Measurements from ENCODE around the gene C10orf90.
"Not testable (repeated sequence)": the region's sequence is repeated elsewhere in the genome, so short reads cannot be mapped to it uniquely, and the experiment has no call there.

C10orf90 gene

DNA sequence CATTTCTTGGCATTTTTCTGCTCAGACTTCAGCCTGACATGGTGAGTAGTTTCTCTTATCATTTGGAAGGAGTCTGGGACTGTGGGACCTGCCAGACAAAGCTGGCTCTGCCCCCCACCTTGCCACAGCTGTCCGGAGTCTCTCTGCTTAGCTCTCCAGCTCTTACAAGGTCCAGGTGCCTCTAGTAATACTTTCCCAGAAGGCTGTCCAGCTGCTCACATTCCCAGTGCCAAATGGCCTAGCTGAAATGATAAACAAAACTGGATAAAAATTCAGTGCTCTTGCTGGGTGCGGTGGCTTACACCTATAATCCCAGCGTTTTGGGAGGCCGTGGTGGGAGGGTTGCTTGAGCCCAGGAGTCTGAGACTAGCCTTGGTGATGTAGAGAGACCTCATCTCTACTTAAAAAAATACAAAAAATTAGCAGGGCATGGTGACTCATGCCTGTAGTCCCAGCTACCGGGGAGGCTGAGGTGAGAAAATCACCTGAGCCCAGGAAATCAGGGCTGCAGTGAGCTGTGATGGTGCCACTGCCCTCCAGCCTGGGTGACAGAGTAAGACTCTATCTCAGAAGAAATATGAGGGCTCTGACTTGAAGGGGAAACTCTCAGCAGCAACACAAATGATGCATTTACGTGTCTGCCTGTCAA, 86.8 kb downstream of the C10orf90 start:
- no peak for DNase-seq (ENCODE audit: low spot score)

DNA sequence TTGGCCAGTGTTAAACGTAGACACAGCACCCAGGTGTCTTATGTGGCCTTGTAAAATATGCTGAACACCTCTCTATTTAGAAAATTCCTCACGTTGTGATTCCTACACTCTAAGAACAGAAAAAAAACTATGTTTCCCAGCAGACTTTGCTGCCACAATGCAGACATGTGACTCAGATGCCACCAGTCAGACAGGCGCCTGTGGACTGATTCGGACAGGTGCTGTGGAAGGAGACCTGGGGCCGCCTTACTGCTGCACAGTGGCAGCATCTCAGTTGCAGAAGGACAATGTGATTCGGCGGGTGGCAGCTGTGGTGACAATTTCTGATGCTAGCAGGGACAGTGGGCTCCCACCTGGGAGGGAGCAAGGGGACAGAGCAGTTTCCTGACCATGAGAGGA, 88.8 kb downstream of the C10orf90 start:
- DNase-seq (ENCODE audit: low spot score): no peak

DNA sequence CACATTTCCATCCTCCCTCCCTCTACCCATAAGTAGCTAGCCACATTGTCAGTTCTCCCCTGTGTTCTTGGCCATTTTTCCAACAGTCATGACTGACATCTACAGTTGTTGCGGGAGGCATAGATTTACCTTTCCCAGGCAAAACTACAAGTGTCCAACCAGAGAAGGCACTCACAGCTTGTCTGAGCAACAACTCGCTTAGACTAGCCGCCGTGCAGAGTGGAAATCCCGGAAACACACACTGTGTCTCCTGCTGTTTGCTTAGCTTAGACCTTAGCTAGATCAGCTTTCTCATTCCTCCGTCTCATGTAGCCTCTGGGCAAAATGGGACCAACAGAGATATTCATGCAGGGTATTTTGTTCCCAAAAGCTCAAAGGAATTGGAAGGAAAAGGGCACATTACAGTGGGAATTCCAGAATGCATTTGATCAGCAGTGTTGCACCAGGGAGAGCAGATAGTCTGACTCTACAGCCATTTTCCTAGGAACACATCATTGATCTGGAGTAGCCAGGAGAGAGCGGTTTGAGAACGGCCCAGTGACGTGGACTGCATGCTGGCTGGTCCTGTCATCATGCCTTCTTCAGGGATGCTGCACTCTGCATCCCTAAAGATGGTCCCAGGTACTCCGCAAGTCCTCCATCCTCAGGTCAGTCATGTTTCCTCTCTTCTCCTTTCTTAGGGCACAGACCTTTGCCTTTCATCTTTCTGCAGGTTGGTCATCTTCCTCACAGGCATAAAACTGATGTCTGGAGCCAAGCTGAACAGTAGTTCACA, 89.4 kb downstream of the C10orf90 start:
- no peak for DNase-seq (ENCODE audit: low spot score)

DNA sequence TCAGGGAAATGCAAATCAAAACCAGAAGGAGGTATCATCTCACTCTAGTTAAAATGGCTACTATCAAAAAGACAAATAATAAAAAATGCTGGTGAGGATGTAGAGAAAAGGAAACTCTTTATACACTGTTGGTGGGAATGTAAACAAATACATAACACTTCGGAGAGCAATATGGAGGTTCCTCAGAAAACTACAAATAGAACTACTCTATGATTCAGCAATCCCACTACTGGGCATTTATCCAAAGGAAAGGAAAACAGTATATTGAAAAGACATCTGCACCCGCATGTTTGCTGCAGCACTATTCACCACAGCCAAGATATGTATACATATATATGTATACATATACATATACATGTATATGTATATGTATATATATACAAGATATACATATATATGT, 94.2 kb downstream of the C10orf90 start:
- no peak for DNase-seq (ENCODE audit: low spot score)

DNA sequence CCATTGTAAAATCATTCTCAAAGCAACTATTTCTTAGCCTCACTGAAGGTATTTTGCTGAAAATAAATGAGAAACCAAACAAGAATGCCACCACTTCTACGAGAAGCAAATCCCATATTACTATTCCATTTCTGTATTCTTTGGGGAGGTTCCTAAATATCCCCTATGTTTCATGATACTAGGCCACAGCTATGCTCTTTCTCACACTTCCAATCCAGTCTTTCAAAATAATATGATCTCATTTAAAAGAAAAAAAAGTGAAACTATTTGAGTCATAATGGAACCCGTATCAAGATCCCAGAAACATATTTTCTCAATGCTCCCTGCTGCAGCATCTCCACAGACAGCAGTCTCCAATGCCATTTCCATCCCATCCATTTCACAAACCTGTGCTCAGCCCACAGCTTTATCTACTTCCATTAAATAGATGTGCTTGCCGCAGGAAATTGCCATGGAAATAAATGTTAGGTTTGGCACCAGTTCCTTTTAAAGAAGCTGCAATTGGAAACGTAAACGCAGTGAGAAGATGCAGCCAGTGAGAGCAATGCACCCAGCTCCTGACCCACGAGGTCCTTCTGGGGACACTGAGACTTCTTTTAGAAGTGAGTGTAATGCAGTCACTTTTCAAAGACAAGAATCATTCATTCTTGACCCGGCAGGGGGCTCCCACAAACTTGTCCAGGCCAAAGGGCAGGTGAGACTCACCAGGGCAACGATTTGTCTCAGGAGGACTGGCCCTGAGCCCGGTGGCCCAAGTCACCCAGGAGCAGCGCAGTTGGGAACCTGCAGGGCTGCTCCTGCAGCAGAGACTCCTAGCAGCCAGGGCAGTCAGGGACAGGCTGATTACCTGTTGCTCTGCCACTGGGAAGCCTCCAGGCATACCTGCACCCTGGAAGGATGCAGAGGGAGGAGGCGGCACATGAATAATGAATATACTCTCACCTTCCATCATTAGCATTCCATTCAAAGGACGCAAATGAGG, 99.6 kb downstream of the C10orf90 start:
- DNase-seq (ENCODE audit: low spot score): no peak

DNA sequence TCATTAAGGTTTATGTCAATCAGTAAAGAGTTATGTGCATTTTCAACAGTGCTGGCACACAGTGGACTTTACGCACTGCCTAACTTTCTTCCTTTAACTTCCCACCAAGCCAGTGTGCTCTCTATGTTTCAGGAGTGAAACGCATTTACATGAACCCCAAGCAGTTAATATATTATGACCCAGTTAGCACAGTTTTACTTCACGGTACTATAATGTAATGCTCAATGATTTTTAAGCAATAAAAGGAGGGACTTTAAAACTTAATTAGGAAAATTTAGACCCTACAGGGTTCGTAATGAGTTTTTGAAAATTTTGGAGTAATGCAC, 100.3 kb downstream of the C10orf90 start:
- no peak for DNase-seq (ENCODE audit: low spot score)

DNA sequence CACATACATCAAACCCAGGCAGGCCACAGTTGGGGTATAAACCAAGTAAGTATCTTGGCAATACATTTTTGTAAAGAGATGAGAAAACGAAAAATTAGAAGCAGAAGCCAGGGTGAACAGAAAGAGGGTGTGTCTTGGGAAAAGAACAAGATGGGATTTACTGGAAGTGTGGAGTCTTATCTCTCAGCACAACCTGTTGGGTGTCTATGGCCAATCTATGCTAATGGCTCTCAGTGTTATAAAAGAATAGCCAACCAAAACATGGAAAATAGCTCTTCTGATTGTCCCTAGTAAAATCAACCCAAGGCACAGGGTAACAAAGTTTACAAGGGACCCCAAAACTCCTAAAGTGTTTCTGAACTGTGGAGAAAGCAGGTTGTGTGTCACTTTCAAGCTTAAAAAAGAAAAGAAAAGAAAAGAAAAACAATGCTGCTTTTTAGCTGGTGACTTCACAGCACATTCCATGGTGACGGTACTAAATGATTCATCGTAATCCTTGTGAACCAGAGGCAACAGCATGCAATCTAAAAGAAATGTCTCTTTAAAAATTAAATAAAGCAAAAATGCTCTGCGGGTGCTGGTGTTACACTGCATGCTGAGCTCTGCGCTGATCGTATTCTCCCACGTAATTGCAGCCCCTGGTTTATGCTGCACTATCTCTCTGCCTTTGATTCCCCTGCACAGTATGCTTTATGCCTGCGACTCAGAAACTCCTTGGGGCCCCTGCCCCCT, 100.8 kb downstream of the C10orf90 start:
- DNase-seq (ENCODE audit: low spot score): no peak

DNA sequence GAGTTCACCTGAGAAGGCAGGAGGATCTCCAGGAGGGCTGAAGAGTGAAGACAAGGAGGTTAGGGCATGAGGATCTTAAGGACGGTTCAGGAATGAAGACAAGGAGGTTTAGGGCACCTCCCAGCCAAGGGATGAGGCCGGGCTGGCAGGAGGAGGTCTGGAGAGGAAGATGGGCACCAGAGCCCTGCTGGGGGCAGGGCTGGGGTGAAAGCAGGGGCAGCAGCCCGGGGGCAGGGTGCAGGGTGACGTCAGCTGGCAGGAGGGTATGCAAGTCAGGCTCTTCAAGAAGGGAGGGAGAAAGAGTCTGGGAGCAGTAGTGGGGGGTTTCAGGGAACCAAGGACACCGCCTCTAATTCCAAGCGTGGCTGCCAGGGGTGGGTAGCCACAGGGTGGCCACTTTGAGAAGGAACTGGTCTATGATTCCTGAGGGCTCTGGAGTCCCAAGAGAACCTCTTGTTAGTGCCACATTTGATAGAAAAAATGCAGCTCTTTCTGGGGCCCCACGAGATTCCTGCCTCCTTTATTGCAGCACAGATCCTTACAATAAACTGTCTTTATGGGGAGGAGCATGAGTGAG, 101.6 kb downstream of the C10orf90 start:
- no peak for DNase-seq (ENCODE audit: low spot score)

DNA sequence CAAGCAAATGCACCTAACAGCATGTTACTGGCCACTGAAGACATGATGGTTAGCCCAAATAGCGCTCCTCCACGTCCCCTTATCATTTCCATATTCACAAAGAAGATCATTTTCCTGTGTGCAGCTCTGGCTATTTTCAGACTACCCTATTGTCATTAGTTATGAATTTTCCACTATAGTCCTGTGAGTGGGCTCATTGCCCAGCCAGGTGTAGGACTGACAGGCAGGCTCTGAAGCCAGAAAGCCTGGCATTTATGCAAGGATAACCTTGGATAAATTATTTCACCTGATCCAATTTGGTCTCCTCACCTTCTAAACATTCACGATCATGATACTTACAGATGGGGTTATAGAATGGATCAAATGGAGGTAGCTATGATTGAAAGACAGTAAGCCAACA, 104.6 kb downstream of the C10orf90 start:
- no peak for DNase-seq (ENCODE audit: low spot score)

DNA sequence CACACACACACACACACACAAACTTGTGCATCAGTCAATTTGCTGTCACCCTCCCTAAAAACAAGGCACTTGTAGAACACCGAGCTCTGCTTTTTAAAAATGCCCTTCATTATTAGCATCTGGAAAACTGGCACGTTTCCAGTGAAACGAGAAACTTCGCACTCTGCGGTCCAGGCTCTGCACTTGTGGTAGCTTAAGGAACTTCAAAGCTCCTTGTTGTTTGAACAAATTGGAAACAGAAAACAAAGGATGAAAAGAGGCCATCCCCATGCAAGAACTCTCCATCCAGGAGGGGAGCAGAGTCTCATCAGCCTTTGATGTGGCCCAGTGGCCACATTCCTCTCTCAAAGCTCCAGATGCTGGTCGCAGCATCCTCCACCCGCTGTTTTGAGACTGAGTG, 105.1 kb downstream of the C10orf90 start:
- no peak for DNase-seq (ENCODE audit: low spot score)

DNA sequence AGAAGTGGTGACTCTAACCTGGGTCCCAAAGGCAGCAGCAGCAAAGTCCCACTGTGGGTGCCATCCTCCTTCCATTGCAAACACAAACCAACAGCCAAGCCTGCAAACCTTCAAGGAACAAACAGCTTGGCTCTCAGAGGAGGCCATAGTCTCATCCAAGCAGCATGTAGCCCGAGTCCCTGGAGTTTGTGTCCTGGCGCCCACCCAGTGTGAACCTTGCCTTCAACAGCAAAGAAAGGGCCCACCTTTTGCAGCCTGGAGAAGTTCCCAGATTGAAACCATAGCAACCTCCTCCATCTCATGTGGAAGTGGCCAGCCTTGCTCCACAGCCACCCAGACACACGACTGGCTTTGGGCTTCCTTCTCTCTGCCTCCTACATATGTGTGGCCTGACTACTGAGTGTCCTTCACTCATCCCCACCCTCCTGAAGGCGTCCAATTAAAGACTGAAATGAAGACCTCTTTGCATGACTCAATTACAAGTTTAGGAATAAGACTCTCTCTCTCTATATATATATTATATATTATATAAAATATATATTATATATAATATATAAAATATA, 106.1 kb downstream of the C10orf90 start:
- DNase-seq (ENCODE audit: low spot score): no peak

DNA sequence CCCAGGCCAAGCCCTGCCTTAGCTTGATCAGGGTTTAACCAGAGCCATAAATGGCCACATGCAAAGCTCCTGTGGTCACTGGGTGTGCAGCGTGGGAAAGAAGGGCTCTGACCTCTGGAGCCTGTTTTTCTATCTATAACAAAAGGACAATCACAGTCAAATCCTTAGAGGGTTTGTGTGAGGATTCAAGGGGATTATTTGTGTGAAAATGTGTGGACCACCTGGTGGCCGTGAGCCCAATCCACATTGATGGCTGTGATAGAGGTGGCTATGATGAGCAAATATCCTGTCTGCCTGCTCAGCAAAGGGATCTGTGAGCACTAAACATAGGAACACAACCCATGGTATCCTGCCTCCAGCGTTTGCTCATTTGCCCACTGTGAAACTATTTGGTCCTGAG, 107.1 kb downstream of the C10orf90 start:
- no peak for DNase-seq (ENCODE audit: low spot score)

DNA sequence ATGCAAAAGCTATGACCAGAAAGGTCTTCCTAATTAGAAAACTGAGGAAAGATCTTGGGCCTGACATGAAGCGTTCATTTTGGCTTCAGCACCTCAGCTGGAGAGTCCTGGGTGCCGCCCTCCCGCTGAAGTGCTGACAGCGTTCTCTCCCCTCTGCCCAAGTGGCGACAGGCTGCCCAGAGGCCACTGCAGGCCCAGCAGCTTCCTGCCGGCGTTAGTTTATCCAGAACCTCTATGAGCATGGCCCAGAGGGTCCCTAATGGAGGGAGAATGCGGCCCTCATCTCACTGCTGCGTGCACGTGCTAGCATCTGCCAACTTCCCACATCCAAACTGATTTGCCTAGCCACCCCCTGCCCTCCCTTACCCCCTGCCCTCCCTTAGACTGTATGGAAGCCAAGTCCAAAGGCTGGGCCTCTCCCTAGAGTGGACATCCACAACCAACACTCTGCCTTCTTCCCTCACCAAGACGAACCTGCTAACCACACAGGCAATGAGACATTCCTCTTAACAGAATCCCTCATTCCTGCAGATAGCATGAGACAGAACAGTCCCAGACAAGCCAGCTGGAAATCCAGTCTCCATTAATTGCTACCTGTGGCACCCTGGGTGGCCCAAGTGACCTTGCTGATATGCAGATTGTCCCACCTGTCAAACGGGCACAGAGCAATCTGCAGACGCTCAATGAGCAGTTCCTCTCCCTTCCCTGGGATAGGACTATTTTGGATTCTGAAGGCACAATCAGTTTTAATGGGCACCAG, 108.4 kb downstream of the C10orf90 start:
- no peak for DNase-seq (ENCODE audit: low spot score)

DNA sequence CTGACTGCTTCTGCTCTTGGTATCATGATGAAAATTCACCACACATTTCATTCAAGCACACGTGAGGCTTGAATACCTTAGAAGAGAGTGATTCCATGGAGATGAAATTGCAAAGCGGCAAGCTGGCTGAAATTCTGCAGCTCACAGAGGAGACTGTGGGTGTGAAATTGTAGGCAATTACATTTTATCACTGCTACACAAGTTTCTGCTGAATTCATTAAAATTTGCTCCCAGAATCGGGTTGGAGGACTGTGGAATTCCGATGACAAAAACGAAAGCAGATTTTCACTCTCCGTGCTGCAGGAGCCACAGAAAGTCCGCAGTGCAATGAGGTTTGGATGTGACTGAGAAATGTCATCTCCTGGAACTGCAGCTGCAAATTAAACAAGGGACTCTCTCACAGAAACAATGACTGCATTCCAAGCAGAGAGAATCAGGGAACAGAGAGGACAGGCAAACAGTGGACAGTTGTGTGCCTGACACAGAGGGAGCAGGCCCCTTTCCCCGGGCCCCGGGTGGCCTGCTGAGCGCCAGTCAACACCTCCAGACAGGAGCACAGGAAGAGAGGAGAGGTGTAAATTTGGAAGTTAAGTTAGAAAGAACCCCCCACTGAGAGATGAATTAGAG, 109.1 kb downstream of the C10orf90 start:
- DNase-seq (ENCODE audit: low spot score): no peak

DNA sequence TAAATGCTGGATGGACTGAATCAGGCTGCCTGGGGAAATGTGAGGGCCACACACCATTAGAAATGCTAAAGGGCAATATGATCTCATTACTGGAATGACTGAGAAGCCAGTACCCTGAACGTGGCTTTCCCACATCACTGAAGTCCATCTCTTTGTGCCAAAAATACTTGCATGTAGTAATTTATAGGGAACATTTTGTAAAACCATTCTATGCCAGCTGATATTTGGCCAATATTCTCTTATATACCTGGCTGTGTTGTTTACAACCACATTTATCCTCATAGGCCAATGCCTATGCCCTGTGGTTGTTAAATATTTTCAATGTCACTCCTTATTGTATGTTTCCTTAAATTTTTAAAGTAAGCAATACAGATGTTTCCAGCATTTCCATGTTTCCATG, 111.6 kb downstream of the C10orf90 start:
- DNase-seq (ENCODE audit: low spot score): no peak

DNA sequence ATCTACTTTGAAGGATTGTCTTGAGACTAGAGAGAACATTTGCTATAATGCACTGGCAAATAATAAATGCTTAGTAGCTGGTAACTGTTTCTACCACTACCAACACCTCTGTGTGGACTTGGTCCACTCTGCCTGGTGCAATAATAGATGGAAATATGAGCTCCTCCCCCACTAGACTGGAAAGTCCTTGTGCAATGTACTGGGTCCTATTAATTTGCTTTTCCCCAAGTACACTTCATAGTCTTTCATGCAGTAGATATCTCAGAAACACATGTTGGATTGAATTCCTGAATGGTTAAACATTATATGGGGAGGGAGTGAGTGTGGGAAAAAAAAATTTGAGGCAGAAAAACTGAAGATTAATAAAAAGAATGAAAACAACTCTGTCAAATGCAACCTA, 119.3 kb downstream of the C10orf90 start:
- DNase-seq (ENCODE audit: low spot score): no peak

DNA sequence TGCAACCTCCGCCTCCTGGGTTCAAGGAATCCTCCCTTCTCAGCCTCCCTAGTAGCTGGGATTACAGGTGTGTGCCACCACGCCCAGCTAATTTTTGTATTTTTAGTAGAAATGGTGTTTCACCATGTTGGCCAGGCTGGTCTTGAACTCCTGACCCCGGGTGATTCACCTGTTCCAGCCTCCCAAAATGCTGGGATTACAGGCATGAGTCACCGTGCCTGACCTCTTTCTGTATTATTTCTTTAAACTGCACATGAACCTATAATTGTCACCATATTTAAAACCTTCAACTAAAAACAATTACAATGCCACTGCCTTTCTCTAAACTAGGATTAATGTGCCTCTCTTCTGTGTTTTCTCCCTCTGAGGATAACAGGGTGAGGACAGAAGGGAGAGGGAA, 119.9 kb downstream of the C10orf90 start:
- DNase-seq (ENCODE audit: low spot score): not testable (repeated sequence)

DNA sequence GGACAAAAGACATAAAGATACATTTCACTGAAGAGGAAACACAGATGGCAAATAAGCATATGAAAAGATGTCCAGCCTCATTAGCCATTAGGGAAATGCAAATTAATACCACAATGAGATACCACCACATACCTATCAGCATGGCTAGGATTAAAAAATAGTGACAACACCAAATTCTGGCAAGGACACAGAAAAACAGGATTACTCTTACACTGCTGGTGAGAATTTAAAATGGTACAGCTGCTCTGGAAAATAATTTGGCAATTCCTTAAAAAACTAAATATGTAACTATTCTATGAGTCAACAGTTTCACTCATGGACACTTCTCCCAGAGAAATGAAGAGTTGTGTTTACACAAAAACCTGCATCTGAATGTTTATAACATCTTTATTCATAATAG, 121.1 kb downstream of the C10orf90 start:
- no peak for DNase-seq (ENCODE audit: low spot score)

DNA sequence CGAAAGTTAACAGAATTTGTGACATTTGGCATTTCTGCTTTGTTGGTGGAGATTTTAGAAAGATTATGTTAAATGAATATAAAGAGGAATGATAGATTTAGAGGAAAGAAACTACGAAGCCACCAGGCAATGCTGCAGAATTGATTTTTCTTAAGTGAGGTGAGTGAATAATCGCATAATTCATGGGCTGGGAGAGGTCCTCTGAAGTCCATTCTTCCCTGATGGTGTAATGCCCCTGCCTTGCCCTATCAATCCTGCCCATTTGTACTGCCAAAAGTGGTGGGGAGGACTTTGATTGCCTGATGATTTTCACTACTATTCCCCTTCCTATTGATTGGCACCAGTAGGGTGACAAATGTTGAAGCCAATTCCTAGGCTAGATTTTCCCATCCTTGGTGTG, 125.9 kb downstream of the C10orf90 start:
- no peak for DNase-seq (ENCODE audit: low spot score)

DNA sequence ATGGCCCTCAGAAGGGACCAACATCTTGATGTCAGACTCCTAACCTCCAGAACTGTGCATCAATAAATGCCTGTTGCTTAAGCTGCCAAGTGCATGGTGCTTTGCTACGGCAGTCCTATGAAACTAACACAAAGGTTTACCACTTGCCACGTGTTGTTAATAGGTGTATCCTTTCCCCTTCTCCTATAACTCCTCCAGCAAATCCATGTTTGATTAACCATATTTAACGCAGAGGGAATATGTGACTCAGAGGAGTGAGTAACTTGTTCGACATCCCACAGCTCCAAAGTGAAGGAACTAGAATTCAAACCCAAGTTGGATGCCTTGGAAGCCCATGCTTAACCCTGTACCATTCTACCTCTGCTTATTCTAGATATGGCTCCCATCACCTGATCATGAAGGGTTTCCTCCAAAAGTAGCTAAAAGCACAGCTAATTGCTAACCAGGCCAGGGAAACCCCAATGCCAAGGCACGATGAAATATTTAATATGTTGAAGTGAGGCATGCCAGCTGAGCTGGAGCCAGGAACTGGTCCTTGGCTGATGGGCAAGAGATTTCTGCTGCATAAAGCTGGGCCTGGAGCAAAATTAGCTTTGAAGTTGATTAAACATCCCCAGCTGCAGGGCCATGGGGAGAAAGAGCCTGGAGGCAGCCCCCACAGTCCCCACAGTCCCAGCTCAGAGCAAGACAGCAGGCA, 131.9 kb downstream of the C10orf90 start:
- DNase-seq (ENCODE audit: low spot score): no peak
